A673 (cell line): ENCODE results near the gene CBFA2T3. TPM values are rescaled to one million over a fixed set of nuclear protein-coding genes. Genes with fewer than 3 reads are reported as not detected.

Experiments used
- BruUV-seq: library from RNA; stranded (reverse); fragments of 400-500 nt; replicated peaks from 2 replicates; lab custom pipeline; 2021; lab: Mats Ljungman, UMichigan
- CTCF ChIA-PET: fragments of 300-600 bp; sonication (Branson Sonifier 250); formaldehyde crosslinking; loops from one replicate; lab custom pipeline; 2022; ENCODE audit warnings: antibody characterized with exemption; lab: Charles Lee
- POLR2A ChIA-PET: fragments of 300-600 bp; sonication (Branson Sonifier 250); formaldehyde crosslinking; loops from one replicate; lab custom pipeline; 2022; ENCODE audit warnings: antibody characterized with exemption; ENCODE audit not compliant: low non-redundant PET; lab: Charles Lee
- DNase-seq: peaks from one replicate; pipeline ENCODE4 v3.0.0-alpha.2; 2015; ENCODE audit warnings: low spot score
- H3K27ac ChIP-seq: fragments of 200-600 bp; sonication (generic); 2 replicates; pipeline ENCODE4 v1.5.1; 2016; ENCODE audit warnings: mixed run types, low read depth, mild to moderate bottlenecking, mixed read lengths, antibody characterized with exemption, low read length; ENCODE audit not compliant: poor library complexity, severe bottlenecking
- H3K27me3 ChIP-seq: fragments of 200-600 bp; sonication (generic); replicated peaks from 2 replicates; pipeline ENCODE4 v1.6.1; 2017; ENCODE audit warnings: mixed run types, low read depth, mild to moderate bottlenecking, mixed read lengths, antibody characterized with exemption, low read length; ENCODE audit not compliant: insufficient read depth, poor library complexity
- H3K36me3 ChIP-seq: fragments of 200-600 bp; sonication (generic); 2 replicates; pipeline ENCODE4 v1.6.1; 2016; ENCODE audit warnings: mixed run types, mild to moderate bottlenecking, mixed read lengths, antibody characterized with exemption, low read length; ENCODE audit not compliant: insufficient read depth, poor library complexity, severe bottlenecking
- H3K4me1 ChIP-seq: fragments of 200-600 bp; sonication (generic); 2 replicates; pipeline ENCODE4 v1.6.1; 2017; ENCODE audit warnings: mixed run types, mild to moderate bottlenecking, mixed read lengths, antibody characterized with exemption, low read length; ENCODE audit not compliant: insufficient read depth, poor library complexity, severe bottlenecking
- H3K4me3 ChIP-seq: fragments of 200-600 bp; sonication (generic); 2 replicates; pipeline ENCODE4 v1.5.1; 2016; ENCODE audit warnings: low read depth, mixed run types, mild to moderate bottlenecking, mixed read lengths, low read length; ENCODE audit not compliant: poor library complexity, severe bottlenecking
- H3K9me3 ChIP-seq: fragments of 200-600 bp; sonication (generic); 2 replicates; pipeline ENCODE4 v1.6.1; 2016; ENCODE audit warnings: mixed run types, low read depth, mild to moderate bottlenecking, mixed read lengths, antibody characterized with exemption, low read length; ENCODE audit not compliant: poor library complexity, severe bottlenecking
- EZH2 ChIP-seq: fragments of 200-600 bp; sonication (generic); IDR thresholded peaks from 2 replicates; pipeline ENCODE4 v1.6.1; 2017; ENCODE audit warnings: borderline replicate concordance, low read depth, mild to moderate bottlenecking, mixed read lengths, antibody characterized with exemption, low read length; ENCODE audit not compliant: poor library complexity, severe bottlenecking
- intact Hi-C: fragments of 100-400 bp; cut with micrococcal nuclease; formaldehyde crosslinking; loops from one replicate; pipeline ENCODE4 v1.10.0; 2022; ENCODE audit not compliant: unreplicated experiment
- total RNA-seq: library from RNA; stranded (reverse); gene quantifications from 2 replicates; pipeline ENCODE4 v1.2.3, GENCODE V29; 2021
- TF ChIP-seq, protein P1 (sequence below): fragments of 300-800, 200-600 bp; sonication (generic); conservative IDR thresholded peaks from 2 replicates; pipeline ENCODE4 v1.5.1; 2017; ENCODE audit warnings: low read depth, mild to moderate bottlenecking, antibody characterized with exemption, low read length, moderate library complexity, mixed read lengths

The CBFA2T3 gene
- total RNA-seq, 1 experiment from 2014 or later, result 1.7 TPM

GRCh38 chr16:88974916-88975215, 2.1 kb downstream of the CBFA2T3 start:
- peaks cover 20% of the 10 kb centered on the region for H3K27me3 ChIP-seq
- BruUV-seq, result no TSS peak
- no peaks in the 10 kb centered on the region for H3K9me3 ChIP-seq
- TF ChIP-seq EZH2, result no peak
- TF ChIP-seq, protein P1, sequence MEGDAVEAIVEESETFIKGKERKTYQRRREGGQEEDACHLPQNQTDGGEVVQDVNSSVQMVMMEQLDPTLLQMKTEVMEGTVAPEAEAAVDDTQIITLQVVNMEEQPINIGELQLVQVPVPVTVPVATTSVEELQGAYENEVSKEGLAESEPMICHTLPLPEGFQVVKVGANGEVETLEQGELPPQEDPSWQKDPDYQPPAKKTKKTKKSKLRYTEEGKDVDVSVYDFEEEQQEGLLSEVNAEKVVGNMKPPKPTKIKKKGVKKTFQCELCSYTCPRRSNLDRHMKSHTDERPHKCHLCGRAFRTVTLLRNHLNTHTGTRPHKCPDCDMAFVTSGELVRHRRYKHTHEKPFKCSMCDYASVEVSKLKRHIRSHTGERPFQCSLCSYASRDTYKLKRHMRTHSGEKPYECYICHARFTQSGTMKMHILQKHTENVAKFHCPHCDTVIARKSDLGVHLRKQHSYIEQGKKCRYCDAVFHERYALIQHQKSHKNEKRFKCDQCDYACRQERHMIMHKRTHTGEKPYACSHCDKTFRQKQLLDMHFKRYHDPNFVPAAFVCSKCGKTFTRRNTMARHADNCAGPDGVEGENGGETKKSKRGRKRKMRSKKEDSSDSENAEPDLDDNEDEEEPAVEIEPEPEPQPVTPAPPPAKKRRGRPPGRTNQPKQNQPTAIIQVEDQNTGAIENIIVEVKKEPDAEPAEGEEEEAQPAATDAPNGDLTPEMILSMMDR, result no peak
- no peak overlapping the region for H3K27ac ChIP-seq
- H3K4me3 ChIP-seq, result no peak overlapping the region
- POLR2A ChIA-PET, result no interaction called here
- H3K4me1 ChIP-seq, result no peaks in the 10 kb centered on the region
- DNase-seq, result no peak
- H3K36me3 ChIP-seq, result no peaks in the 10 kb centered on the region
- CTCF ChIA-PET, result no interaction called here
- intact Hi-C loops, result no loop called here

DNA sequence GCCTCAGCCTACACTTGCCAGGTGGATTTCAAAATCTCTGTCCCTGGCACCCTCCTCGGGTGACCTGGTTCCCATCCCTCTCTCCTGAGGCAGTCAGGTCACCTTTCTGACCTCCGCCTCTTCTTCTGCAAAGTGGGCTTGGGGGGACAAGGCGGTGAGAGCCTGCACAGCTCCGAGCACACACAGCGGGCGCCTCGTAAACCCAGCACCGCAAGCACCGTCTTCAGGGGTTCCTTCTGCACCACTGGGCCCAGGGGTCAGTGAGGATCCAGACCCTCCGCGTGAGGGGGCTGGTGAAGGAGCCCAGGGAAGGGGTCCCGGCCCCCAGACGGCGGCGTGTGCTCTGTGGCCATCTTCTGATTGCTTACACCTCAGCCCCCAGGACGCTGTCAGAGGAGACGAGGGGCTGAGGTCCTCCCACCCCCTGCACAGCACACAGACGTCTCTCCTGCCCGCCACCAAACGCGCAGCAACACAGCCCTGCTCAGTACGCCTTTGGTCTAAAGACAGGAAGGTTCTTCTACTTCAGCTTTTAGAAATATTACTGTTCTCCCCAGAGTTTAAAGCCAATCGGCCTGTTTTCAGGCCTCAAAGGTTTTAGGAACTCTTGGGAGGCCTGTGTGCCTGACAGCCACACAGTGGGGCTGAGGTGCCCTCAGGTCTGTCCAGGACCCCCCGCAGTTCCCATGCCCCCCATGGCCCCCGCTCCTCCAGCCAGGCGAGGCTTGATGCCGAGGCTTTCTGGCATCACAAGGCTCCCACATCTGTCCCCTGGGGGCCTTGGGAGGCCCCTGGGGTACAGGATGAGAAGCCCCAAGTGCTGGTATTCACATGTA, 2.7 kb downstream of the CBFA2T3 start:
- no peak overlapping the region for H3K27ac ChIP-seq

GRCh38 chr16:88973415-88974050, 3.5 kb downstream of the CBFA2T3 start:
- ChIA-PET POLR2A (no interaction called here), CTCF (no interaction called here)
- no TSS peak for BruUV-seq
- Histone ChIP-seq H3K4me1 (no peaks in the 10 kb centered on the region), H3K4me3 (no peak overlapping the region), H3K27ac (no peak overlapping the region), H3K36me3 (no peaks in the 10 kb centered on the region), H3K27me3 (peaks cover 28% of the 10 kb centered on the region), H3K9me3 (no peaks in the 10 kb centered on the region)
- DNase-seq, result no peak
- TF ChIP-seq, protein P1, result no peak
- intact Hi-C loops, result no loop called here

More for the DNA sequence above, 2.7 kb downstream of the CBFA2T3 start:
- ChIA-PET CTCF (no interaction called here), POLR2A (no interaction called here)
- H3K27me3 ChIP-seq, result peaks cover 25% of the 10 kb centered on the region
- H3K9me3 ChIP-seq, result no peaks in the 10 kb centered on the region
- DNase-seq, result no peak
- H3K4me1 ChIP-seq, result no peaks in the 10 kb centered on the region
- no TSS peak for BruUV-seq
- TF ChIP-seq EZH2, result no peak
- TF ChIP-seq, protein P1, result no peak
- no peak overlapping the region for H3K4me3 ChIP-seq
- intact Hi-C loops, result no loop called here
- H3K36me3 ChIP-seq, result no peaks in the 10 kb centered on the region
